ENCODE results near the gene MTMR10.

Gene MTMR10

DNA sequence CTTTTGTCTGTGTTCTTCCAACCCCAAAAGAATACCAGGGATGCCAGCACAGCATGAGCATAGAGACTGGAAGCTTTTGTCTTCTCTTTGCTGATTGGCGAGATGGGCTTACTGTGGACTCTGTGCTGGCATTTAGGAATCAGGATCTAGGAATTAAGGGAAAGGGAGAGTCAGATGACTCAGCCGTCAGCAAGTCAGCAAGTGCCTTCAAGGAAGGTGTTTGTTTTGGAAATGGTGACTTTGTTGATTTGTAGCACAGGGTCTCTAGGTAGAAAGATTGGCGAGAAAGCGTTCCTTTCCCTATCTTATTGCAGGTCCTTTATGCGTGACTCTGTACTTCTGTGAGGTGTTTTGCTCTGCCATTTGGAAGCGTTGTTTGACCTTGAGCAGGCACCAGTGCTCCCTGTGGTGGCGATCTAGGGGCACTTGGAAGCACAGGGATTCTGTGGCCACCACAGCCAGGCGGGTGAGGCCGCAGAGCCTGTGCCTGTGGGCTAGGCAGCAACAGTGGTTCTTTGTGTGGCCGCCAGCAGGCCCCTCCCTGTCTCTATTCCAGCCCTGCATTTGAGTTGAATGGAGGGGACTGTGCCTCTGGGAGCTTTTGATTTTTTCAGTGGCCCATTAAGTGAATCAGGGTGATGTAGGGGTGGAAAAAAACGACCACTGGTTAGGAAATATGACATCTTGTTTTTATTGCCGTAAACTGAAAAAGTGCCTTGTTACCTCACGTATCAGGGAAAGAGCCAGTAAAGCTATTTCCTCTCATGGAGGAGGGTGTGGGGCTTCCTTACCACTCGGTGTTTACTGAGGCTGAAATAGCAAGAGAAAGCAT lies 68.7 kb downstream of the MTMR10 start:
- in situ Hi-C loops (cut with MboI; ENCODE audit: low sequenced_read_pairs) = no loop called here

DNA sequence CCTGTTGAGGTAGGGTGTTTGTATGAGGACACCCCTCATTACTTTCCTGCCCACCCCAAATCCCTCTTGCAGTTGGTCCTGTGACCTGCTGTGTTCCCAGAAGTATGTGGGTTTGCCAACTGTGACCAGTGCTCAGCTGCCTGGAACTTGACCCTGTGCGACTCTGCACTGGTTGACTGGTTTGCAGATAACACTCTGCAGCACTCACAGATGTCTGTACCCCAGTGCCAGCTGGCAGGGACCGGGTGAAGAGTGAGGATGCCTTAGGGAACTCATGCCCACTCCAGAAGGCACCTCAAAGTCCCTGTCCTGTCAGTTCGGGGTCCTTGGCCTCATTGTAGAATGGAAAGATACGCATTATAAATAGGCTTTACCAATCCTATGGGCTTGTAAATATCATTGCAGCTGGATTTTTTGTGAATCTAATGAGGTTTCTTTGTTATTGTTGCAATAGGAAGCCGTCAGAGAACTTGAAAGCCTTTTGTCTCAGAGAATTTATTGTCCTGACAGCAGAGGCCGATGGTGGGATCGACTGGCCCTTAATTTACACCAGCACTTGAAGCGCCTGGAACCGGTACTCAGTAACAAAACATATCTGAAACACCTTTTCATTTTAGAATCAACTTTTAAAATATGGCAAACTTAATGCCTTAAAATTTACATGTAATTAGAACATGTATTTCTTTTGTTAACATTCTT lies 69.5 kb downstream of the MTMR10 start:
- in situ Hi-C loops (cut with MboI; ENCODE audit: low sequenced_read_pairs) = no loop called here

DNA sequence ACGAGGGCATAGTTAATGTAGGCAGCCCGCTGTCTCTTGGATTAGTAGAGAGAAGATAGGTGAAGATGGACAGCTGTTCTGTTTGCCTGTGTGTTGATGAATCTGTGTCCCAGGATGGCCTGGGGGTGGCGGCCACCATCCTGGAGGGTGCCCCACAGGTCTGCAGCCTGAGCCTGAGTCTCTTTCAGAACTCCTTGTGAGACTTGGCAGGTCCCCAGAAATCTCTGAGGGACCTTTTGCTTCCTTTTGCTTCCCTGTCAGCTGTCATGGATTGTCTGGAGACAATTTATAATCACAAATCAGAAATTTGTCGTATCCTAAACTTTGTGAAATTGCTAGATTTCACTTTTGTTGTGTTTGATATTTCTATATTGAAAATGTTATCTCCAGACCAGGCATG lies 70.3 kb downstream of the MTMR10 start:
- in situ Hi-C loops (cut with MboI; ENCODE audit: low sequenced_read_pairs) = no loop called here

DNA sequence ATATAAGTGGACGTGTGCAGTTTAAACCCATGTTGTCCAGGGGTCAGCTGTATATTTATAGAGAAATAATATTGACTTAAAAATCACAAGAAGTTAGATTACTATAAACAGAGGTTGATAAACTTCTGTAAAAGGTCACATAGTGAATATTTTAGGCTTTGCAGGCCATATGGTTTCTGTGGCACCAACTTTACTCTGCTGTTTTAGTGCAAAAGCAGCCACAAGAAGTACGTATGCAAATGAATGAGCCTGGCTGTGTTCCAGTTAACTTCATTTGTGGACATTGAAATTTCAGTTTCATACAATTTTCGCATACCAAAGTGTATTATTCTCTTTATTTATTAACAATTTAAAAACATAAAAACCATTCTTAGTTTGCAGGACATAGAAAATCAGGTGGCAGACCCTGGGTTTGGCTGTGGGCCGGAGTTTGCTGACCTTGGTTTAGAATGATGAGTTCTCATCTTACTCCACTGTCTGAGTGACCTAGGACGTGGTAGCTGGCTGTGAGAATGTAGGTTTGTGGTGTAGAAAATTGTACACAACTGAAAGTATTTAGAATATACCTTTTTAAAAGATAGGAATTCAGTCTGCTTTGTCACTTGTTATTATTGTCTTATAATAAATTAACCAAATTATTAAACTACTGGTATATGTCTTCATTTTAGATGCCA lies 71.4 kb downstream of the MTMR10 start:
- in situ Hi-C loops (cut with MboI; ENCODE audit: low sequenced_read_pairs) = no loop called here

DNA sequence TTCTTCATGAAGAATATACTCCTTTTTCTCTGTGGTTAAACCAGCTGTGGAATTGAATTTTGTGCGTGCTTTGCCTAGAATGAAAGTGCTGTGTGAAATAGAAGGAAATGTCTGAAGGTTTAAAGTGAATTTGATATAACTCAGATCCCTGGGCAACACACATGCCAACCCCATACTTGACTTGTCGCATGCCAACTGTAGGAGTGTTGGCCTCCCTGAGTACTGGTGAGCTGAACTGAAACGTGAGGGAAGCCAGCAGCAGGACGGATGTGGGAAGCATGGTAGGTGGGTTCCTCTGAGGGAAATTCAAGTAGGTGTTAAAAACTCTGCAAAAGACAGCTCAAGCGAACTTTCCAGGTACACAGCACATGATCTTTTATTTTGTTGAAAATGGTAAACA lies 73.1 kb downstream of the MTMR10 start:
- in situ Hi-C loops (cut with MboI; ENCODE audit: low sequenced_read_pairs) = no loop called here

DNA sequence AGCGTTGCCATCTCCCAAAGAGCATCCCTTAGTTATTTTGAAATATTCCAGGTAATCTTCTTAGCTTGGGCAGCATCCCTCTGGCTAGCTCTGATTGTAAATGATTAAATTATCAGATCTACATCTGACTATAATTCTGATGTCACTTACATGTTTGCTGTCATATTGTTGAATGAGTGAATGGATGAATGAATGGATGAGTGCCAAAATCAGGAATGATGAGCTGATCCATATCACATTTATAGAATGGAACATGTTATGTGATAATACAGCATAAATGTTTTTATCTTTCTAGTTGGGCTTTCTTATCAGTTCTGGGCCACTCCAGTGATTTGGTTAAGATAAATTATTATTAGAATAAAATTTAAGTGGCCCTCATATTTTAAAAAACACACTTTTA lies 73.8 kb downstream of the MTMR10 start:
- in situ Hi-C loops (cut with MboI; ENCODE audit: low sequenced_read_pairs) = no loop called here

DNA sequence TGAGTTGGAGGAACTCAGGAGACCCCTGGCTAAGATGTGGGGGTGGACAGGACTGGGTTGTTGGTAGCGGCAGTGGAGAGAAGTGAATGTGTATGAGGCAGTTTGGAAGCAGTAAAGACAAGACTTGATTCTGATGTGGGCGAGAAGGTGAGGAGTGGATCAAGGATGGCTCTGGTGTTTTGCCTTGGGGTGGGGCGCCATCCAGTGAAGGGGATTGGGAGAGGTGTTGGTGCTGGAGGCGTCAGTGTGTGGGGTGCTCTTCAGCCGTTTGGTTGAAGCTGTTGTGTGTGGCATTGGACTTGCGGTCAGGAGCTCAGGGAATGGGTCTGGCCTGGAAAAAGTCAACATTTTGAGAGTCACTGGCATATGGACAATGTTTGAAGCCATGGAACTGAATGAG lies 74.4 kb downstream of the MTMR10 start:
- in situ Hi-C loops (cut with MboI; ENCODE audit: low sequenced_read_pairs) = no loop called here

DNA sequence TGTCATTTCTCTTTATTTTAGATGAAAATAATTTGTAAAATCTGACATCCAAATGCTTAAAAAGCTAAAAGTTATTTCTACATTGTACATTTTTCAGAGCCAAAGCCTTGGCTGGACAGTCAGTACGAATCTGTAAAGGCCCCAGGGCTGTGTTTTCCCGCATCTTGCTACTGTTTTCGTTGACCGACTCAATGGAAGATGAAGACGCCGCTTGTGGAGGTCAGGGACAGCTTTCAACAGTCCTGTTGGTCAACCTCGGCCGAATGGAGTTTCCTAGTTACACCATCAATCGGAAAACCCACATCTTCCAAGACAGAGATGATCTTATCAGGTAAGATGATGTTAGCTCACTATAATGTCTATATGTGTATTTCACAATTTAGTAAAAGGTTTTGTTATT lies 77.7 kb downstream of the MTMR10 start:
- in situ Hi-C loops (cut with MboI; ENCODE audit: low sequenced_read_pairs) = no loop called here

DNA sequence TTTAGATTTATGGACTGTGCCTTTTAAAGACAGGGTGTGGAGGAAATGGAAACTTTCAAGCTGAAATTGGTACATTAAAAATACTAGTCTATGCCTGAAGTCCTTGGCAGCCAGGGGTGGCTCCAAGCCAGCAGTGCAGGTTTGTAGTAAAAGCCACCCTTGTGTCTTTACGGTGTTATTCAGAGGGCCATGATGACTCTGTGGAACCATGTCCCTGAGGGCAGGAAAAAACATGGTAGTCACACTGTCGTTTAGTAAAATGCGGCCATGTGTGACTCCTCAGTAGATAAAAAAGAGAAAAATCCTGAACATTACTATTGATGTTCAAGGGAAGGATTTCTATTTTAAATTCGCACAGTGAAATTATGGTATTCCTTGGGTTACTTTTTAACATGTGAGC lies 85.1 kb downstream of the MTMR10 start:
- in situ Hi-C loops (cut with MboI; ENCODE audit: low sequenced_read_pairs) = no loop called here

DNA sequence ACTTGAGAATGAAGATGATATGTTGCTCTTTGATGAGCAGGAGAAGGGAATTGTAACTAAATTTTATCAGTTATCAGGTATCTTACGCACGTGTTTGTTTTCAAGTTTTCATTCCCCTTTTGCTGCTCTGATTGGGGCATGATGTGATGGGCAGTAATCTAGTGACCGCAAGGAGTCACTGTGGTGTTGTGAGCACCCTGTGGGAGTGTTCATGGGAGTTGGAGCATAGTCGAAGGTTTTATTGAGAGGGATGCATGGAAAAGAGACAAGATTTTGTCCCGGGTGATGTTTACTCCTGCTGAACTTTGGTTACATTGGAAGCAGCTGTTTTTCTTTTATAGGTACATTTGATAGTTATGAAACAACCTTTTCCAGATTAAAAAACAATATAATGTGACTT lies 85.6 kb downstream of the MTMR10 start:
- in situ Hi-C loops (cut with MboI; ENCODE audit: low sequenced_read_pairs) = no loop called here

DNA sequence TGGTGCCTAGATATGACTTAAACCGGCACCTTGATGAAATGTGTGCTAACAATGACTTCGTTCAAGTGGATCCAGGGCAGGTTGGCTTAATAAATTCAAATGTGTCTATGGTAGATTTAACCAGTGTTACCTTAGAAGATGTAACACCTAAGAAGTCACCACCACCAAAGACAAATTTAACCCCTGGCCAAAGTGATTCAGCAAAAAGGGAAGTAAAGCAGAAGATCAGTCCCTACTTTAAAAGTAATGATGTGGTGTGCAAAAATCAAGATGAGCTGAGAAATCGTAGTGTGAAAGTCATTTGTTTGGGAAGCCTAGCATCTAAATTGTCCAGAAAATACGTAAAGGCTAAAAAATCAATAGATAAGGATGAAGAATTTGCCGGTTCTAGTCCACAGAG lies 86.6 kb downstream of the MTMR10 start:
- in situ Hi-C loops (cut with MboI; ENCODE audit: low sequenced_read_pairs) = no loop called here

DNA sequence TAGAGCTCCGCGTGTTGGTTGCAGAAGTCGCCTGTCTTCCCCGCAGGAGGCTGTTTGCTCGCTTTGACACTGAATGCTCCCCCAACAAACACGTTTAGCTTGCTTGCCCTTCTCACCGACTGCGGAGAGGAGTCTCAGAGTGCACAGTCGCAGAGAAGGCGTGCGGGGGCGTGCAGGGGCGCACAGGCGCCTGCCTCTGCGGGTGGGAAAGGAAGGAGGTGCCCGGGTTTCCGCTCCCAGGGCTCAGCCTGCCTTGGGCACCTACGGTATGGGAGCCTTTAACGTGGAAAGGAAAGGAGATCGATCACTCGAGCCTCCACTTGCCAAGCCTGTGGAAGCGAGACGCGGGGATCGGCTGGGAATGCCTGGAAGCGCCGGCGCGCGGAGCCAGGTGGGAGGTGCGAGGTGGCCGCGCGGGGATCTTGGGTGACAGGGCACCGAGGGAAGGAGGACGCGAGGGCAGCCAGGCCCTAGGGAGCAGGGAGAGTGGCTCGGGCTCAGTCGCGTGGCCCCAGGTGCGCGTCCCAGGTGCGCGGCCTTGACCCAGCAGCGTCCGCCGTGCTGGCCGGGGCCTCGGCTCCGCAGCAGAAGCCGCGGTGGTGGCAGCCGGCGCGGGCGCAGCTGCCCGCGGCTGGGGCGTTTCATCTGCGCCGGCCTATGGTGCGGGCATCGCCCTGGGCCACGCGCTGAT lies 87.8 kb downstream of the MTMR10 start, which contains the start of gene FAN1:
TSS of gene FAN1 (plus strand) at position 419 of the 691 bp plus-strand sequence. CDS start 749 bp downstream, outside the sequence.
- in situ Hi-C loops (cut with MboI; ENCODE audit: low sequenced_read_pairs) = no loop called here

DNA sequence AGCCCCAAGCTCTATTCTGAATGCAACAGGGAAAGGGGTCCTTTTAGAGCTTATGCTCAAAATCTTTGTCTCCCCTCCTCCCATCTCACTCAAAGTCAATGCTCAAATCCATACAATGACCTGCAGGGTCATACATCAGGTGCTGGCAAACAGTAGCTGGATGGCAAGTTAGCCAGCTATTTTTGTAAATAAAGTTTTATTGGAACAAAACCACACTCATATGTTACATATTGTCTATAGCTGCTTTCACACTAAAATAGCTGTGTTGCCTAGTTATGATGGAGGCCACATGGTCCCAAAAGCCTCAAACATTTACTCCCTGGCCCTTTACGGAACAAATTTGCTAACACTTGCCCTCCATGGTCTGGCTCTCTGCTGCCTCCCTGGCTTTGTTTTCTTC lies 89.5 kb downstream of the MTMR10 start:
- in situ Hi-C loops (cut with MboI; ENCODE audit: low sequenced_read_pairs) = no loop called here

DNA sequence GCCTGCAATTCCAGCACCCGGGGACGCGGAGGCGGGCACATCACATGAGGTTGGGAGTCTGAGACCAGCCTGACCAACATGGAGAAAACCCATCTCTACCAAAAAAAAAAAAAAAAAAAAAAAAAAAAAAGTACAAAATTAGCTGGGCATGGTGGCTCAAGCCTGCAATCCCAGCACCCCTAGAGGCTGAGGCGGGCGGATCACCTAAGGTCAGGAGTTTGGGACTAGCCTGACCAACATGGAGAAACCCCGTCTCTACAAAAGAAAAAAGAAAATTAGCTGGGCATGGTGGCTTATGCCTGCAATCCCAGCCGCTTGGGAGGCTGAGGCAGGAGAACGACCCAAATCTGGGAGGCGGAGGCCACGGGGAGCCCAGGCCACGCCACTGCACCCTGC lies 95.2 kb downstream of the MTMR10 start:
- in situ Hi-C loops (cut with MboI; ENCODE audit: low sequenced_read_pairs) = no loop called here

DNA sequence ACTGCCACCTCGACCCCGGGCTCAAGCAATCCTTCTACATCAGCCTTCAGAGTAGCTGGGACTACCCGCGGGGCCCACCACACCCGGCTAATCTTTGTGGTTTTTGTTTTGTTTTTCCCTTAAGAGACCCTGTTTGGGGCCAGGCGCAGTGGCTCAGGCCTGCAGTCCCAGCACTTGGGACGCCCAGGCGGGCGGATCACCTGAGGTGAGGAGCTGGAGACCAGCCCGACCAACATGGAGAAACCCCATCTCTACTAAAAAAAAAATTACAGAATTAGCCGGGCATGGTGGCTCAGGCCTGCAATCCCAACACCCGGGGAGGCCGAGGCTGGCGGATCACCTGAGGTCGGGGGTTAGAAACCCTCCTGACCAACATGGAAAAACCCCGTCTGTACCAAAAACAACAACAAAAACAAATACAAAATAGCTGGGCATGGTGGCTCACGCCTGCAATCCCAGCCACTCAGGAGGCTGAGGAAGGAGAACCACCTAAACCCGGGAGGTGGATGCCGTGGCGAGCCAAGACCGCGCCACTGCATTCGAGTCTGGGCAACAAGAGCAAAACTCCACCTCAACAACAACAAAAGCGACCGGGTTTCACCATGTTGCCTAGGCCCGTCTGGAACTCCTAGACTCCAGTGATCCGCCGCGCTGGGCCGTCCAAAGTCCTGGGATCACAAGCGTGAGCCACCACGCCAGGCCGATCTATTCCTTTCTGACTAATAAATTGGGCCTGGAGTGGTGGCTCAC lies 95.8 kb downstream of the MTMR10 start:
- in situ Hi-C loops (cut with MboI; ENCODE audit: low sequenced_read_pairs) = no loop called here

DNA sequence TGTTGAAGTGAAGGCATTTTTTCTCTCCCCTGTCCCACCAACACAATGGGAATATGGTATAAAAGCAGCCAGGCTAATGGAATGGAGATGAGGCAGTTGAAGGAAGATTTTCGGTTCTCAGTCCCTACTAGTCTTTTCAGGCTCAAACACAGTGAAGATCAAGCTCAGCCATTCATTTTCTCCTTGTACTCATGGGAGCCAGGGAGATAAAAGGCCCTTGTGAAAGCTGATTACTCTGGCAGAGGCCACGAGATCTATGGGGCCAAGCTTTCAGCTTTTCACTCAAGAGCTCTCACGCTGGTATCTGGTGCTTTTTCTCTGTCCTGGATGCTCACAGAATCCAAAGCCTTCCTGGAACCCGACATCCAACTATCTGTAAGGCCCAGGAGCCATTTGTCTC lies 102.2 kb downstream of the MTMR10 start:
- in situ Hi-C loops (cut with MboI; ENCODE audit: low sequenced_read_pairs) = no loop called here

Measured in HL-60/S4 (cell line).